Inferior parietal cortex (tissue), 1 donor: ENCODE measurements around the gene RFLNA.
"Not testable (repeated sequence)": the region's sequence is repeated elsewhere in the genome, so short reads cannot be mapped to it uniquely, and the experiment has no call there.

Experiments
- DNase-seq: peaks from one replicate; pipeline ENCODE4 v3.0.0-alpha.2; 2016; ENCODE audit errors: extremely low spot score

RFLNA gene

DNA sequence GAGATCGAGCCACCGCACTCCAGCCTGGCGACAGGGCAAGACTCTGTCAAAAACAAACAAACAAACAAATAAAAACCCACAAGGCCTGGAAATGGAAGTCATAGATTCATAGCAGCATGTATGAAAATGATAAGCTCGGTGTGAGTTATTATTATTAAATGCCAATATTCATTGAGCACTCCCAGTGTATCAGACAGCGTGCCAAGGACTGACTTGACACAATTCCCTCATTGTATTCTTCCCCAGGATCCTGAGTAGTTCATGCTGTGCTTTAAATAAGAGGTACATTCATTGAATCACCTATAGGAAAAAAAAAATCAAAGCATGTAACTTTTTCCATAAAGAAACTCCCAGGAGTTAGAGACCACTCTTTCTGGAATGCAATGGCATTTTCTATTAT lies 12.6 kb upstream of the RFLNA start:
- DNase-seq, result no peak

DNA sequence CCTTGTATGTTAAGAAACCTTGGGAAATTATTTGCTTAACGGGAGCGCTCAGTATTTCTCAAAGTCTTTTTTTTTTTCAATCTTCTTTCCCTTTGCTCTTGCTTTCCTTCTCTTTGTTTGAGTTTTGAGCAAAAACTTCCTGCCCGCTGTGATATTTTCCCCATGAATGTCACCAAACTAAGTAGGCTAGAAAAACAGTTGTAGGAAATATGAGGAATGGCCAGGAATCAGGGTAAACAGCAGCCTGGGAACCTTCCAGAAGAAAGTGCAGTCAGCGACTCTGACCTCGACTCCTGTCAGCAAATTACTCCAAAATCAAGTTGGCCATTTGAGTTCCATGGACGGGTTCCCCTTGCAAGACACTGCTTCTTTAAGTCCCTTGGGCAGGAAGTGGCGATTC lies 11.6 kb upstream of the RFLNA start:
- no peak for DNase-seq

DNA sequence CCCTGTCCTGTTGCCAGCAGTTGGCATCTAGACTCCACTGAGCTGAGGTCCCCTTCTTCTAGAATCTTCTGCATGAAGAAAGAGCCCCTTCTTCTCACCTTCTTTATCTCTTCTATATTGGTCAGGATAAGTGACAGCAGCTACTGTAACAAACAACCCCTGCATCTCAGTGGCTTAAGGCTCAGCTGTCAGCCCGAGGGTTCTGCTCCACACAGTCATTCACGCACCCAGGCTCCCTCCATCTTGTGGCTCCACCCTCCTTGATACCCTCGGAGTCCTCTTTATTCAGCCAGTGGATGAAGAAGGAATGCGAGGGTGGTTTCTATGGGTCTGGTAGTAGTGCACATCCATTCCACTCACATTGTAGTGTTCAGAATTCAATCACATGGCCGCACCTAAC lies 10.5 kb upstream of the RFLNA start:
- DNase-seq, result no peak

DNA sequence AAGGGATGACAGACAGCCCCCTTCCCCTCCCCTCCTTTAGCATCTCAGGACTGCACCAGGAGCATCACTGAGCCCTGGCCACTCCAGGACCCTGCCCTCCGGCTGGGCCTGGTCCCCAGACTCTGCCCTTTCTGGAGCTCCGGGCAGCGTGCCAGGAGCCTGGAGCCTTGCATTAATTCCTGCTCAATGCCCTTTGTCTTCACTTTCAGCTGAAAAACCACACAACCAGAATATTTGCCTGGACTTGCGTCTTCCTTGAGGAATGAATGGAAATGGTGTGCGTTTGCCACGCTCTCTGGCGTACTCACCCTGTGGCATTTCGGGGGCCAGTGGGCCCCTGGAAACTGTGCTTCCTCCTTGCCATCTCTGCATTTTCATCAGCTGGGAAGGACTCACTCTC lies 8.5 kb upstream of the RFLNA start:
- no peak for DNase-seq

DNA sequence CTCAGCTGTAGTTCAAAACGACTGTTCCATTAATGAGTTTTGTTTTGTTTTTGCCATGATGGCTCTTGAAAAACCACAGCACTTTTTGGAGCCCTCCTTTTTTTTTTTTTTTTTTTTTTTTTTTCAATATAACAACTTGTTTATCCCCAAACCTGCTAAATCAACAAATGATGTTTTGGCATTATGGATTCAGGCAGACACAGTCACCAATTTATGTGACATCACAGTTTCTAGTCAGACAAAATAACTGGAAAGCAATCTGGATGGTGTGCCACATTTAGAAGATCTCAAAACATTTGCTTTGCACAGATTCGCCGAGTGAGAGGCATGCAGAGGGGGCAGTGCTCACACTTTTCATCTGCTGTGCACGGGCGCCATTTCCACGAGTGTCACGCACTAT lies 7.9 kb upstream of the RFLNA start:
- no peak for DNase-seq

DNA sequence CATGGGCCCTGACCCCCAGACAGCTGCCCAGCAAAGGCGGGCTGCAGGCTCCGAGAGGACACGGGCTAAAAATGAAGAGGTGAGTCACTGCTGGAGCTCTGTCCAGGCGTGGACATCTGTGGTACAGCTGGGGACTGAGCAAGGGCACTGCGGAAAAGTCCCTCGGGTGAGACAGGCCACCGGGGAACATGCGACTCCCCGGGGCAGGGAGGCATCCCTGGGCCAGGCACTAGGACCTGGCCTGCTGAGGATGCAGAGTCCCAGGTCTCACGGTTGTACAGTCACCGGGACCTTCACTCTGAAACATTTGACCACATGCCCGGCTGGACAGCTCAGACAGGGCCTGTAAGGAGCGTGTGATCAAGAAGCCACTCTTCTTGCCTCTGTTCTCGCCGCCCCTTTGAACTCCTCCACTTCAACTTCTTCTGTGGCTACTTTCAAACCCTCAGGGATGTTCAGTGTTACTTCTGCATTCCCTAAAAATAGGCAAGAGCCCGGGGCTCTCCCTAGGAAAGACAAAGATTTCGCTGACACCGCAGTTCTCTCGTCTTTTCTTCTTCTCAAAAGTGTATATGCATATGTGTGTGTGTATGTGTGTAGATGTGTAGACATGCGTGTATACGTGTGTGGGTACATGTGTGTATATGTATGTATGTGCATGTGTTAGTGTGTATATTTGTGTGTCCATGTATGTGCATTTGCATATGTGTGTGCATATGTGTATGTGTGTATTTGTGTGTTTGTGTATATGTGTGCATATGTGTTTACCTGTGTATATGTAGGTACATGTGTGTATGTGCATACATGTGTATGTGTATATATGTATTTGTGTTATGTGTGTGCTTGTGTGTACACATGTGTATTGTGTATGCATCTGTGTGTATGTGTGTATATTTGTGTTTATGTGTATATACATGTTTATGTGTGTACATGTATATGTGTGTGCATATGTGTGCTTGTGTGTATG lies 5.0 kb upstream of the RFLNA start:
- DNase-seq, result peak; percentile 20

DNA sequence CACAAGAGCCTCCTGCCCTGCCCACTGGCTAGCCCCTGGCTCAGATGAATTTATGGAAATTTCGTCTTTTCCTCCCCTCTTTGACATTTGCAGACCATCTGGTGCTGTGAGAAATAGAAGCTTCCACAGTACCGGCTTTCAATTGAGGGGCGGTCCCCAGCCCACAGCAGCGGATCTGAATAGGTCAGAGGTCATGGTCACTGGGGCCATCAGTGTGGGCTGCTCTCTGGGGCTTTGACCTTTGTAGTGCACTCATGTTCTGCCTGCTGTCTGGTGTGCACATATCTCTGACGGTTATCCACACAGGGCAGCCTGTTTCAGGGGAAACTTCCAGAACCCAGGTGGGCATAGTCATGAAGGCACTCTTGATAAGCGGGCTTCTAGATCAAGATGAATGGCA lies 2.5 kb upstream of the RFLNA start:
- no peak for DNase-seq

DNA sequence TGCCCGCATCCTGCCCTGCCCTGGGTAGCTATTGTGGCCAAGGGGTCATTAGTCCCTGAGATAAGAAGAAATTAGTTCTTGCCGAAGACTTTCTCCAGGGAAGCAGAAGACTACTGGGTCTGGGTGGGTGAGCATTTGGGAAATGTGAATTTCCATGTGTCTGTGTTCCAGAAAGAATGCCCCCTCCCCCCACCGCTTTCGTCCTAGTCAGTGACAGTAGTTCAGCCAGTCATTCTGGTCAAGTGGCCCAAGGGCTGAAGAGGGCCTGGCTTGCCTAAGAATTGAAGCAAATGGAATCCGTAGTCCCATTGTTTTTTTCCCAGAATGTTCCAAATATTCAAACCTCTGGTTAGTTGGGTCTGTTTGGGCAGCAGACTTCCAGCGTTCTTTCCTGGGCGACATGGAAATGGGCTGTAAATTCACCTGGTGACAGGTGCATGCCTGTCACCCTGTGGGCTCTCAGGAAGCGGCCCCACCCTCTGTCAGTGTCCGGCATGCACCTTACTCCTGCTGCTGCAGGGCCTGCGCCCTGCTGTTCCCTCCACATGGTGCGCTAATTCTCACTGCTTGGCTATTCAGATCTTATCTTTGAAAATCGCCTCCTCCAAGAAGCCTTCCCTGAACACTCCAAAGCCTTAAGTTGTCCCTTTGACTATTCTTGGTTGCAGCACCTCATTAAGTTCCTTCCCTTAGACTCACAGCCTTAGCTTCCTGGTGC lies 1.4 kb upstream of the RFLNA start:
- DNase-seq, result no peak

DNA sequence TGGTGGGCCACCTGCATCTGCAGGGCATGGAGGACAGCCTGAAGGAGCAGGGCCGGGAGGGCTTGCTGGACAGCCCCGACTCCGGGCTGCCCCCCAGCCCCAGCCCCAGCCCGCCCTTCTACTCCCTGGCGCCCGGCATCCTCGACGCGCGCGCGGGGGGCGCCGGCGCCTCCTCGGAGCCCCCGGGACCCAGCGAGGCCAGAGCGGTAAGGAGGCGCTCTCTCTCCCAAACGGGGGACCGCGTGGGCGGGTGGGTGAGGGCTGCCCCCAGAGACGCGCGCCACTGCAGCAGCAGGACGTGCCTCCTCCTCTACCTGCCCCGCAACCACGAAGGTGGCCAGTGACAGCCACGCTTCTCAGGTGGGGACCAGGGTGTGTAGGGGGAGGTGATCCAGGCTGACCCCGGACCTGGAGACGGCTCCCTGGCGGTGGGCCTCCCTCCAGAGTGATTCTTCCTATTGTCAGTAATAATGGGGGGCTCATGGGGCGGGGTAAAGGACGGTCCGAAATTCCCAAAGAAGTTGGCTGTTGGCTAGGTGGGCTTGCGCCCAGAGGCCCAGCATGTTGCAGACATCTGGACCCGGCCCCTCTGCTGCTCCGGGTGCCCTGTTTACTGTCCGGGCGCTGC lies 652 bp downstream of the RFLNA start:
- no peak for DNase-seq

DNA sequence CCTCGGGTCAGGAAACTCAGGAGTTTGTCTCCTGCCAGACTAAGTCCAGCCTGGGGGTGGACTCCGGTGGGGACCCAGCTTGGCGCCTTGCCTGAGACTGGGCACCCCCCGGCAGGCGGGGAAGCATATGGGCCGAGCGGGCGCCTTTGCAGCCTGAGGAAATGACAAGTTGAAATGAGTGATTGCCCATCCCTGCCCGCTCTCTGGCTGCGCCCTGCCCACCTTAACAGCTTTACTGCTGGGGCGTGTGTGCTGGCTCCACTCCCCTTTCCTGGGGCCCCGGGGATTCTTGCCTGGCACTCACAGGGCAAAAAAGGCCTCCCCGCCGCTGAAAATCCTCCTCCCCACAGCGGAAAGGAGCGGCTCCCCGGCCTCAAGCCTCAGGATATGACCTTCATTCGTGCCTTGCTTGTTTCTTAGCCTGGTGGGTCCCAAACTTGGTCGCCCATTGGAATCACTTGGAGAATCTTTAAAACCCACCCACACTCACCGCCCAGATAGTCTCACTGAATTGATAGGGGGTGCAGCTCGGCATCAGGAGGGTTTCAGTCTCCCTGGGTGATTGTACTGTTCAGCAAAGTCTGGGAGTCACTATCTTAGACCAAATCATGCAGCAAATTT lies 1.5 kb downstream of the RFLNA start:
- DNase-seq, result no peak

DNA sequence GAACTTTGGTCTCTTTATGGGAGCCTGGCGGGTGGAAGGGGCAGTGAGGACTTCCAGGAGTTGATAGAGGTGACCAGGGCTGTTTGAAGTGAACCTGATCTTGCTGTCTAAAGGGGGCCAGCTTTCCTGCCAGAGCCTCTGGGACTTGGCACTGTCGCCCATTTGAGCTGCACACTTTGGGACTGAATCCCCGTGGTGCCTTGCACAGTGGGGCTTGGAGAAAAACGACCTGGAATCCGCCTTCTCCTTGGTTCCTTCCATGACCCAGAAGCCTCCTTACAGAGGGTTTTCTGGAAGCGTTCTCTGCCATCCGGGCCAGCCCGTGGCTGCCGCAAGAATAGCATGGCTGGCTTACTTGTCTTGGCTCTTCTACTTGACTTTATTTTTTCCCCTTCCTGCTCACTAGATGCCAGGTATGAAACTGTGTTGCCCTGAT lies 2.0 kb downstream of the RFLNA start:
- no peak for DNase-seq

DNA sequence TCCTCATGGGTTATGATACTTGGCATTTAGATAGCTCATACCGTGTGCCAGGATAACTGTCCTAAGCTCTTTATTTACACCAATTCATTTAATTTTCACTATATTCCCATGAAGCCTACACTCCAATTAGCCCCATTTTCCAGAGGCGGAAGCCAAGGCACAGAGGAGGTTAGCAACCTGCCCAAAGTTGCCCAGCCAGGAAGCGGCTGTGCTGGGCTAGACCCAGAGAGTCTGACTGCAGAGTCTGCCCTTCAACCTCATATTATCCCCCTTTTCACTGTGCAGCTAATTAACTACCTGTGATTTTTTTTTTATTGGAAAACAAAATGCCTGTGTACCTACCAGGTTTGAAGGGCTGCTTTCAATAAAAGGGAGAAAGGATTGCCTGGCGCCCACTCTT lies 2.5 kb downstream of the RFLNA start:
- DNase-seq, result no peak

DNA sequence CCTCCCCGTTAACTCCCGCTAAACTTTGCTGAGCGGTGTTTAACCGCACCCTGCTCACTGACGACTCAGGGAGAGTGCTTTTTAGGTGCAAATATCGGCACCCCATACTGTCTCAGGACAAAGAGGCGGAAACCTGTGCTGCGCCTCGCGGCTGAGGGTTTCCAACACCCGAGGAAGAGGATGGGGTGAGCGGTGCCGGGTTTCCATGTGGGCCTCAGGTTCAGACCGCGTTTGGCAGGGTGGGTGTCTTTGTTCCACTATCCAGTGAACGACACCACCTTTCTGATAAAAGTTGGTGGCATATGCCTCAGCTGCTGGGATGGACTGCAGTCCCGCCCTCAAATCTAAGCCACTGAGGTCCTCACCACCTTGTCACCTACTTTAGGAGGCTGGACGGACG lies 3.0 kb downstream of the RFLNA start:
- DNase-seq, result no peak

DNA sequence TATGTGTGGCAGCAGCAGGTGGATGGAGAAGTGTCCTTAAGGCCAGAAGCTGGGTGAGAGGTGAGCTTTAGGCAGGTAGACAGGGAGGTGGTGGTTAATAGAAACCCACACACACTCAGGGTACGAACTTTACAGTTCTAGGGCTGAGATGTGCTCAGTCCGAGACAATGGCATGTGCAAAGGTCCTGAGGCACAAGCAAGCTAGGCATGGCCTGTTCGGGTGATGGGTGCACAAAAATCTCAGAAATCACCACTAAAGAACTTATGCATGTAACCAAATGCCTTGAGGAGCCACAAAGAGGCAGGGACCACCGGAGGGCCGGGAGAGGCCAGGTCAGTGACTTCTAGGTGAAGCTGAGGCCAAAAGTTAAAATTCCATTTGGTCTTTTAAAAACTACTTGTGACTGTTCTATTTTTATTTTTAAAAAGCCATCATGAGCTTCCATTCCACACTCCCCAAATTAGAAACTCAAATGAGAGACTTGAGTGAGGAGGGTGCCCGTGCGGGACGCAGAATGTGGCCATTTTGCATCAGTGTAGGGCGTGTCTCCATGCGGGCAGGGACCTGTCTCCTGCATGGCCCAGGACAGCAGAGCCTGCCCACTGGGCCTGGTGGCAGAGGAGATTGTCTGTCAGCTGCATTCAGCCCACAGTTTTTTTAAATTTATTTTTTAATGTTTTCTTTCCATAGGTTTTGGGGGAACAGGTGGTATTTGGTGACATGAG lies 4.0 kb downstream of the RFLNA start:
- no peak for DNase-seq

DNA sequence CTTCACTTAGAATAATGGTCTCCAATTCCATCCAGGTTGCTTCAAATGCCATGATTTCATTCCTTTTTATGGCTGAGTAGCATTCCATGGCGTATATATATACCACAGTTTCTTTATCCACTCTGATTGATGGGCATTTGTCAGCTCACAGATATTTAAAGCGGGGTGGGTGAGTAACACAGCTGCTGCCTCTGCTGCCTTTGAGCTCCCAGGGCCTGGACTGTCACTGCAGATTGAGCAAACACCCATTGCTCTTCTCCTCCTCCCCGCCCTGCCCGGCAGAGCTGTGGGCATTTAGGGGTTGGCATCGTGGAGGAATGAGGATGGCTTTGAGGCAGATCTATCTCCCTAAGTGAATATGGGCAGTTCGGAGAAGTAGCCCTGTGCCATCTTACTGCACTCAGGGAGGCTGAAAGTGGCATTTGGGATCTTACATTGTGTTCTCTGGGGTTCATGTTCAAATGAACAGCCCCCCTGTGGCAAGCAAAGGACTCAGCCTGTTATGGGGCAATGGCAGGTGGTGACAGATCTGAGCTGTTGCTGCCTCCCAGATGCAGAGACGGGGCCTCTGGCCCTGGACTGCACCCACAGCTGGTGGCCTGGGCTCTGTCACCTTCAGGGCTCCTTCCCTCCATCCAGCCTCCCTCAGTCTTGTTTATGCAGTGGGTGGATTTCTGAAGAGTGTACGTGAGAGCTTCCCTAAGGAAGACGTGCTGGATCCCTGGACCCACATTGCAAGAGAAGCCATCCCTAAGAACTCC lies 4.9 kb downstream of the RFLNA start:
- no peak for DNase-seq

DNA sequence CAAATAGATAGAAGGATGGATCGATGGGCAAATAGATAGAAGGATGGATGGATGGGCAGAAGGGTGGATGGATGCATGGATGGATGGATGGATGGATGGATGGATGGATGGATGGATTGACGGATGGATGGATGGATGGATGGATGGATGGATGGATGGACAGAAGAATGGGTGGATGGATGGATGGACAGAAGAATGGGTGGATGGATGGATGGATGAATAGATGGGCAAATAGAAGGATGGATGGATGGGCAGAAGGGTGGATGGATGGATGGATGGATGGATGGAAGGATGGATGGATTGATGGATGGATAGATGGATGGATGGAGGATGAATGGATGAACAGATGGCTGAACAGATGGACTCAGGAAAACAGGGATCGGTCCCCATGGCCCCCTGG lies 5.8 kb downstream of the RFLNA start:
- not testable (repeated sequence) for DNase-seq

DNA sequence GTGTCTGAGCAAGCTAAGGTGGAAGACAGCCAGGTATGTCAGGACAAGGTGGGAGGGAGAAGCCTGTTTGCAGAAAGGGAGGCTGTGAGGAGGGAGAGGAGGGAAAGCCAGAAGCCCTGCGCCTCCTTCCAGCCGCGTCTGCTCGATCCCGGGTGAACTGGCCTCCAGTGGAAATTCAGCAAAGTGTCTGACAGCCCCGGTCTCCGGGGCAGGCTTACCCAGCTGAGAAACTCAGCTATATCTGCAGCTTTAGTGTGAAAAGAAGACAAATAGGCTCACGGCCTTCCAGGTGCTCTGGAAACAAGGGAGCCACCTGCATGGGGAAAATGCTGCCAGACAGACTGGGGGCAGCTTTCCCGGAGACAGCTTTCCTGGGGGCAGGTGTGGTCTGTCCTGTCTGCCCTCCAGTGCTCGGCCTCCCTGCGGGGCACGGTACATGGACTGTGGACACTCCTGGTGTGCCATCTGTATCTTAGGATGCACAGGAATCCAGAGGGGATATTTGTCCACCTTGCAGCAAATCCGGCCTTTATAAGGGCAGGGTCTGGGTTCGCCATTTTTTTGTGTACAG lies 6.3 kb downstream of the RFLNA start:
- DNase-seq, result no peak

DNA sequence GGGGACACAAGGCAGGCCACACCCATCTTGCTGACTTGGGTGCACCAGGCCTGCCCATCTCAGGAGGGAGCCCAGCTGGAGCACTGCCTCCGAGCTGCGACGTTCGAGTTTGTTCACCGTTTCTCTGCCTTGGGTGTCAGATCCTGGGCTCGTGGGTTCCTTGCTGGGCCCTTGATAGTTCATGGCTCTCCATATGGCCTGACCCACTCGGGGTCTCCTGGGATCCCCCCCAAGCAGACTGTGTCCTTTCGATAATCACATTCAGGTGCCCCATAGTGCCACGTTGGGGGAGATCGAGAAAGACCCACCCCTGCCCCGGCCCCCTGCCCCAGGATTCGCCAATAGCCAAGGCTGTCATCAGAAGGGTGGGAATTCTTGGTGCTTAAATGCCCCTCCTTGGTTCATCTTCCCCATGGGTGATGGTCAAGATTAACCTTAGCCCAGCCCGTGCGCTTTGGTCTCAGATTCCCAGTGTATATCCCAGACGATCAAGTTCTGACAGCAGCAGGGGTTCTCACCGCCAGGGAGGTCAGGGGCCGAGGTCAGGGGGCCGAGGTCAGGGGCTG lies 7.4 kb downstream of the RFLNA start:
- DNase-seq, result no peak

DNA sequence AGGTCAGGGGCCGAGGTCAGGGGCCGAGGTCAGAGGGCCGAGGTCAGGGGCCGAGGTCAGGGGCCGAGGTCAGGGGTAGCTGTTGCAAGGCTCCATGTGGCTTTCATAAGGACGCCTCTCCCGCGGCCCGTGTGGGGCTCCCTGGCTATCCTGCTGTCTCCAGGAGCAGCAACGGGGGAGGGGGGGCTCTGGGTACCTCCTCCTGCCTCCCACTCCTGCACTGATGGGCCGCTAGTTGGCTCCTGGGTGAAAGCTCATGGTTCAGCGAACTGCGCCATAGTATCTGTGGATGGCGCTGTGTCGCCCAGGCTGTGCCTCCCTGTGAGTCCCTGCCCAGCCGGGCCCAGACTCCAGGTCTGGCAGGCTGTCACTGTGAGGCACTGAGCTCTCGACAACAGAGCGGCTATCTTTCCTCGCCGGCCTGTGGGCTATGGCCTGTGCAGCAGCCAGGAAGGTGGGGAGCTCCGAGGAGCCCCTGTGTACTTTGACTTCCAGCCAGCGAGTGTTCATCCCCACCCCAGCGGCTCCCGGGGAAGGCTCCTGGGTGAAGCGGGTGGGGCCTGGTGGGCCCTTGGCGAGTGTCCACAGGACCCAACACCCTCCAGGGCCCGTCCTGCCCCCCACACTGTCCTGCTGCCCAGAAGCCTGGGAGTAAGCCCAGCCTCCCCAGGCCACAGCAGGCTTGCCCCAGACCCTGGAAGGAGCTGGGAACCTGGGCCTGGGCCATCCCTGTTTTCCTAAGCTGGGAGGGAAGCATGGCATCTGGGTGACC lies 8.1 kb downstream of the RFLNA start:
- DNase-seq, result no peak
